ENCODE results near the gene REST. TPM values are rescaled to one million over a fixed set of nuclear protein-coding genes. Genes with fewer than 3 reads are reported as not detected.

The REST gene
- total and polyA plus RNA-seq, 2 donors (not counting 3 experiments of a cell fraction or from before 2014, with no cell fraction given): 7.0 to 45.9 TPM

GRCh38 chr4:56910172-56910967, 2.7 kb downstream of the REST start:
- Histone ChIP-seq H3K27me3 (ENCODE audit: control insufficient read depth in 2 of 2, insufficient read depth in 2 of 2, low read length in 2 of 2) (peaks cover 4 to 6% of the 10 kb centered on the region in 2 experiments), H3K9me1 (replicated peaks; ENCODE audit: control insufficient read depth, extremely low read depth, insufficient read depth, low read length) (no peaks in the 10 kb centered on the region), H2AFZ (ENCODE audit: low read depth, low read length) (no peak overlapping the region), H3K4me3 (replicated peaks in 1 of 3; ENCODE audit: insufficient read depth in 1 of 3, low read depth in 1 of 3, low read length in 3 of 3) (peak overlapping the region in 2 of 3 experiments; percentile 96 to 98), H3K79me2 (ENCODE audit: control insufficient read depth, insufficient read depth, low read length) (peaks cover 63% of the 10 kb centered on the region), H3K4me2 (ENCODE audit: insufficient read depth, low read length) (peak overlapping the region; percentile 91), H3K36me3 (ENCODE audit: control insufficient read depth in 2 of 2, extremely low read depth in 1 of 2, insufficient read depth in 2 of 2, low read length in 2 of 2) (peaks cover 2 to 3% of the 10 kb centered on the region in 2 experiments), H3K9me3 (replicated peaks; ENCODE audit: control insufficient read depth, insufficient read depth, low read length) (no peaks in the 10 kb centered on the region), H3K9ac (replicated peaks; ENCODE audit: extremely low read depth, insufficient read depth, low read length) (peak overlapping the region; percentile 91), H3K4me1 (ENCODE audit: control insufficient read depth, extremely low read depth, insufficient read depth, low read length) (peaks cover 17% of the 10 kb centered on the region), H3K27ac (ENCODE audit: insufficient read depth, low read depth, low read length) (no peak overlapping the region), H4K20me1 (replicated peaks; ENCODE audit: control insufficient read depth, extremely low read depth, insufficient read depth, low read length) (peaks cover 3% of the 10 kb centered on the region)
- CTCF ChIA-PET: interaction anchor here (1.0 to 1.5 kb wide), 3 partner anchors 12 to 66 kb away, joined by 3 to 6 read pairs (median 4); no protein-coding TSS in a partner anchor
- no TSS peak for BruUV-seq (replicated peaks)
- intact Hi-C loops (cut with micrococcal nuclease): no loop called here
- dilution Hi-C loops (cut with MboI; ENCODE audit: extremely low pct_ligation_motif_present, low sequenced_read_pairs): no loop called here
- no peak for FAIRE-seq
- POLR2A ChIA-PET: no interaction called here
- no peak for TF ChIP-seq POLR2AphosphoS5 (IDR thresholded peaks at IDR 0.05; ENCODE audit: insufficient read depth, low read depth, low read length)
- no peak for TF ChIP-seq FOS (IDR thresholded peaks at IDR 0.05; ENCODE audit: borderline replicate concordance, insufficient read depth, low read length)
- TF ChIP-seq MYC (IDR thresholded peaks at IDR 0.05; ENCODE audit: low read depth, low read length): no peak
- no peak for TF ChIP-seq CTCF (IDR thresholded peaks at IDR 0.05; ENCODE audit: extremely low read depth in 1 of 2, insufficient read depth in 1 of 2, low read depth in 1 of 2, low read length in 2 of 2)
- no peak for TF ChIP-seq GATA2 (IDR thresholded peaks at IDR 0.05; ENCODE audit: insufficient read depth, insufficient read length, low read depth, low read length)
- no peak for TF ChIP-seq JUN (IDR thresholded peaks at IDR 0.05; ENCODE audit: borderline replicate concordance, insufficient read depth, insufficient read length, low read depth)
- no peak for TF ChIP-seq MAX (IDR thresholded peaks at IDR 0.05; ENCODE audit: insufficient read depth, insufficient read length)
- no peak for TF ChIP-seq POLR2A (IDR thresholded peaks at IDR 0.05; ENCODE audit: low read depth, low read length)
- TF ChIP-seq EZH2 (IDR thresholded peaks at IDR 0.05; ENCODE audit: borderline replicate concordance, low read depth, low read length, severe bottlenecking): no peak
- DNase-seq (ENCODE audit: low read depth, low spot score): no peak

Measured in endothelial cell of umbilical vein (primary cell).